Stomach smooth muscle (tissue), 2 donors: ENCODE results near the gene GKN2.
"Not testable (repeated sequence)": the region's sequence is repeated elsewhere in the genome, so short reads cannot be mapped to it uniquely, and the experiment has no call there.

Experiments
- H3K27ac ChIP-seq: one replicate; pipeline ENCODE4 v1.7.0; 2013; ENCODE audit warnings: mild to moderate bottlenecking, low read length, inconsistent platforms
- H3K27me3 ChIP-seq, 2 donors: one replicate each; pipeline ENCODE4 v1.7.0; 2013; ENCODE audit warnings: low read length in 2 of 2; ENCODE audit not compliant: insufficient read depth in 2 of 2, control insufficient read depth in 1 of 2
- H3K36me3 ChIP-seq, 2 donors: one replicate each; pipeline ENCODE4 v1.7.0; 2013; ENCODE audit warnings: low read length in 2 of 2; ENCODE audit not compliant: control insufficient read depth in 2 of 2, insufficient read depth in 2 of 2
- H3K4me1 ChIP-seq: one replicate; pipeline ENCODE4 v1.7.0; 2013; ENCODE audit warnings: low read length; ENCODE audit not compliant: control insufficient read depth, insufficient read depth
- H3K4me3 ChIP-seq, 2 donors: one replicate each; pipeline ENCODE4 v1.7.0; 2013; ENCODE audit warnings: low read length in 2 of 2
- H3K9ac ChIP-seq, 2 donors: one replicate each; pipeline ENCODE4 v1.7.0; 2013; ENCODE audit warnings: low read length in 2 of 2, mild to moderate bottlenecking in 1 of 2
- H3K9me3 ChIP-seq, 2 donors: one replicate each; pipeline ENCODE4 v1.7.0; 2013; ENCODE audit warnings: low read length in 2 of 2; ENCODE audit not compliant: control insufficient read depth in 2 of 2
- donor health status: healthy.
- donor health status: Pancreatic carcinoma.

The GKN2 gene

DNA sequence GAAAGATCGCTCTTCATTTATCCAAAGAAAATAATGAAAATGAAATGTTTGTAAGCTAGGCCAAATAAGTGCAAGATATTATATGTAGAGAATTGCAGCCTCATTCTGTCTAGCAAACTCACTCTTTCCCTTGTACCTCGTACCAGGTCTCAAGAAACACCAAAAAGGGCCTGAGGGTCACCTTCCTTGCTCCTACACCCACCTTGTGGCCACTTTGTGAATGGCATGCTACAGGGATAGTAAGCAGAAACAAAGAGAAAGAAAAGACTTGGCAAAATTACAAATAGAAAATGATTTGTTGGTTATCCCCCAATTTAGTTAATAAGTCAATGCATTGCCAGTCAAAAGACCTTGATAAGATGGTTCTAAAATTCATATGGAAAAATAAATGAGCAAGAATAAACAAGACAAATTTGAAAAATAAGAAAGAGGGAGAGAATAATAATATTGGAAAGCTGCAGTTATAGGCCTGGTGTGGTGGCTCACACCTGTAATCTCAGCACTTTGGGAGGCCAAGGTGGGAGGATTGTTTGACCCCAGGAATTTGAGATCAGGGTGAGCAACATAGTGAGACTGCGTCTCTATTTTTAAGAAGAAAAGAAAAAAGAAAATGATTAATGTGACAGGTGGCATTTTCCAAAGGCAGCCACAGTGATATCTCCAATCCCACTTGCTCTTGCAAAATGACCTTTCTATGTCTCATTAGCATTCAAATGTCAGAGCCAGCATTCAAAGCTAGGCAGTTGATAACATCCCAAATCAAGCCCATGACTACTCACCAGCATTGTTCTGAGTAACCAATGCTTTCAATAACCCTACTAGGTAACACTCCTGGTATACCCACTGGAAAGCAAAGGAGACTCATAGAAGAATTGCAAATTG is 42.7 kb downstream of the GKN2 start:
- H3K9me3 ChIP-seq: no peaks in the 10 kb centered on the region
- no peaks in the 10 kb centered on the region for H3K36me3 ChIP-seq
- peaks cover 11% of the 10 kb centered on the region for H3K4me1 ChIP-seq
- H3K27ac ChIP-seq: no peak overlapping the region
- no peaks in the 10 kb centered on the region for H3K27me3 ChIP-seq
- H3K4me3 ChIP-seq: no peak overlapping the region
- no peak overlapping the region for H3K9ac ChIP-seq

DNA sequence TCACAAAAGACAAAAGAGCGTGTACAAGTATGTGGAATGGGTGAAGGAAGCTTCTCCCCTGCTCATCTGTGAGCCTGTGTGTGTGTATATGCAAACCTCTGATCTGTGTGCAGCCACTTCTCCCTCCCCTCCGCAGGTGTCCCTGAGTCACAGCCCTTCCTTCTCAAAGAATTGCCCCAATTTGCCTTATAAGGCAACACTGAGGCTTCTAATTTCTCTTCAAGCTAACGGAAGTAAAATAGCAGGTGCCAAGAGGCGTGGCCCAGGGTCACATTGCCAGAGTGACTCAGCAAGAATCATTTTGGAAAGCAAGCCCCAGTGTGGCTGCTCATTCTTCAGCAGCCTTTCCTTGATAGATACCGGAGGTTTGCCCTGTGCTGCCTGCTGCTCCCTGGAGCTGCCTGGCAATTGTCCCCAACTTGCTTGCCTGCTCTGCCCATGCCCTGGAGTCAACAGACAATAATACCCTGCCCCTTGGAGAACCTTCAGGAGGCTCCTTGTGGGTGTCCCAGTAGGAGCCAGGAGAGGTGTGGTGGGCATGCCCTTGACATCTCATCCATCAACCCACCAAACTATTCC is 44.2 kb downstream of the GKN2 start:
- Histone ChIP-seq H3K9ac (no peak overlapping the region), H3K27me3 (no peaks in the 10 kb centered on the region), H3K4me3 (peak overlapping the region; percentile 4 to 30)

DNA sequence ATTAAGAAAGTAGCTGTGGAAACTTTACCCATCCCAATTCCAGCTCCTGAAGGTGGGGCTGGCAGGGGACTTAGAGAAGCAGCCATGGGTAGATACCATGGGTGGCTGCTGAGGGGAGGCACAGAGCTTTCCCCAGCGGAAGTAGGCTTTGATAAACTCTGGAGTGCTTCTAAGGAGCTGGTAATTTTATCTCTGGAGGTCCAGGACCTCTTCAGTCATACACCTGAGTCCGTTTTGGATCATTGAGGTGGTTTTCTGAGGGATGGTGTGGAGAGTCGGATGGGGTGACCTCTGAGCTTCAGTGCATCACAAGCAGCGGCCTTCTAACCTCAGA is 44.8 kb downstream of the GKN2 start:
- Histone ChIP-seq H3K27ac (peak overlapping the region; percentile 37), H3K9ac (no peak overlapping the region)

More for the DNA sequence above, 44.2 kb downstream of the GKN2 start:
- no peaks in the 10 kb centered on the region for H3K36me3 ChIP-seq
- H3K27ac ChIP-seq: peak overlapping the region; percentile 37
- no peaks in the 10 kb centered on the region for H3K9me3 ChIP-seq
- H3K4me1 ChIP-seq: peaks cover 11% of the 10 kb centered on the region

DNA sequence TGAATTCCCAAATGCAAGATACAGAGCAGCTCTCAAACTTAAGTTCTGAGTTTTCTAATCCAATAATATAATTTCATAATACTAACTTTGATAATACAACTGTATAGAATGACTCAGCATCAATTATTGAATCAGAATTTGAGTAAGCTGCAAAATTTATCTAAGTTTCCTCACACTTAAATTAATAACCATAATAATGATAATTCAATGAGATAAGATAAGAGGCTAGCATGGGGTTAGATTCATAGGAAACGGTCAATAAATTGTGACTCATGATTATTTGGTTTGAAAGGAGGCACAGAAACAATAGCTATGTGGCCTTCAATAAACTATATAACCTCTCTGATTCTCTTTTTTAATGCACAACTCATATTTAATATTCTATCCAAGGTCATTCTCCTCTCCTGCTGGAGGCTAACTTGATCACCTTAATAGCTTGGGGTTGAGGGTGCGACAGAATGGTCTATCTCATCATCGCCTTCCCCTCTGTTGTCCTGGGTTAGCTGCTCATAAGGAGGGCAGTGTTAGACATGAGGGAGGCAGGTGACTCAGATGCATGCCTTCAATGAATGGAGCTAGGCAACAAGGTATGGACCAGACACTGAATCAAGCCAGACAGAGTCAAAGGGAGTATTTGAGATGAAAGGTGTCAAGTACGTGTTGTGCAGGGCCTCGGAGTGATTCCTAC is 45.3 kb downstream of the GKN2 start:
- H3K36me3 ChIP-seq: no peaks in the 10 kb centered on the region
- no peak overlapping the region for H3K27ac ChIP-seq
- no peaks in the 10 kb centered on the region for H3K27me3 ChIP-seq
- H3K4me3 ChIP-seq: no peak overlapping the region
- no peaks in the 10 kb centered on the region for H3K9me3 ChIP-seq
- H3K9ac ChIP-seq: no peak overlapping the region
- H3K4me1 ChIP-seq: peaks cover 11% of the 10 kb centered on the region

More for the DNA sequence above, 44.8 kb downstream of the GKN2 start:
- no peaks in the 10 kb centered on the region for H3K27me3 ChIP-seq
- no peak overlapping the region for H3K4me3 ChIP-seq
- no peaks in the 10 kb centered on the region for H3K36me3 ChIP-seq
- H3K9me3 ChIP-seq: no peaks in the 10 kb centered on the region
- peaks cover 11% of the 10 kb centered on the region for H3K4me1 ChIP-seq

- H3K9ac ChIP-seq: no peak overlapping the region
- H3K4me3 ChIP-seq: no peak overlapping the region
- H3K9me3 ChIP-seq: no peaks in the 10 kb centered on the region
- no peaks in the 10 kb centered on the region for H3K36me3 ChIP-seq
- H3K27me3 ChIP-seq: no peaks in the 10 kb centered on the region
- H3K27ac ChIP-seq: no peak overlapping the region
- H3K4me1 ChIP-seq: peaks cover 11% of the 10 kb centered on the region
These were observed 46.0 kb downstream of the GKN2 start for GRCh38 chr2:68906716-68907115.

DNA sequence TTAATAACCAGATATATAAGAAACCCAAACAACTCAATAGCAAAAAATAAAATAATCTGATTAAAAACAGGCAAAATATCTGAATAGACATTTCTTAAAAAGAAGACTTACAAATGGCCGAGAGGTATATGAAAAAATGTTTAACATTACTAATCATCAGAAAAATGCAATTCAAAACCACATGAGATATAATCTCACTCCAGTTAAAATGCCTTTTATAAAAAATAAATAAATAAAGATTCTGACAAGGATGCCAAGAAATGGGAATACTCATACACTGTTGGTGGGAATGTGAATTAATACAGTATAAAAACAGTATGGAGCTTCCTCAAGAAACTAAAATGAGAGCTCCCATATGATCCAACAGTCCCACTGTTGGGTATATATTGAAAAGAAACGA is 47.6 kb downstream of the GKN2 start:
- Histone ChIP-seq H3K9ac (no peak overlapping the region), H3K9me3 (peaks cover 2 to 5% of the 10 kb centered on the region in 2 donors), H3K27ac (no peak overlapping the region), H3K36me3 (no peaks in the 10 kb centered on the region), H3K4me1 (peaks cover 11% of the 10 kb centered on the region), H3K27me3 (no peaks in the 10 kb centered on the region), H3K4me3 (no peak overlapping the region)

GRCh38 chr2:68901561-68901960 is 51.1 kb downstream of the GKN2 start:
- H3K27ac ChIP-seq: no peak overlapping the region
- H3K9ac ChIP-seq: no peak overlapping the region
- peaks cover 2 to 5% of the 10 kb centered on the region in 2 donors for H3K9me3 ChIP-seq
- no peak overlapping the region for H3K4me3 ChIP-seq
- H3K36me3 ChIP-seq: no peaks in the 10 kb centered on the region
- H3K4me1 ChIP-seq: no peaks in the 10 kb centered on the region
- no peaks in the 10 kb centered on the region for H3K27me3 ChIP-seq

DNA sequence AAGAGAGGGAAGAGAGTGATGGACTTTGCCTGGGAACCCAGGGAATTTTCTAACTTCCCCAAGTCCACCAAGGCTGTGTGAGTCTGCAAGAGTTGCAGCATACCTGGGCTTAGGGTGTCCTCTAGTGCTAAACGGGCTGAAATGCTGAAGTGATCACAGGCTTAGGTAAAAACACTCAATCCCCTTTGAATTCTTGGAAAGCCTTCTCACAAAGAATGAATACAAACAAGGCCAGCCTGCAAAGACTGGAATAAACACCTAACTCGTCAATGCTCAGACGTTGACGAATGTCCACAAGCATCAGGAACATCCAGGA is 51.5 kb downstream of the GKN2 start:
- H3K9me3 ChIP-seq: peaks cover 2 to 5% of the 10 kb centered on the region in 2 donors
- no peak overlapping the region for H3K27ac ChIP-seq
- no peaks in the 10 kb centered on the region for H3K36me3 ChIP-seq
- no peaks in the 10 kb centered on the region for H3K4me1 ChIP-seq
- H3K27me3 ChIP-seq: no peaks in the 10 kb centered on the region
- H3K4me3 ChIP-seq: no peak overlapping the region
- H3K9ac ChIP-seq: no peak overlapping the region

GRCh38 chr2:68900496-68901198 is 52.0 kb downstream of the GKN2 start:
- H3K27ac ChIP-seq: no peak overlapping the region
- H3K9ac ChIP-seq: no peak overlapping the region
- no peaks in the 10 kb centered on the region for H3K36me3 ChIP-seq
- no peaks in the 10 kb centered on the region for H3K4me1 ChIP-seq
- peaks cover 2 to 5% of the 10 kb centered on the region in 2 donors for H3K9me3 ChIP-seq
- no peaks in the 10 kb centered on the region for H3K27me3 ChIP-seq
- no peak overlapping the region for H3K4me3 ChIP-seq

DNA sequence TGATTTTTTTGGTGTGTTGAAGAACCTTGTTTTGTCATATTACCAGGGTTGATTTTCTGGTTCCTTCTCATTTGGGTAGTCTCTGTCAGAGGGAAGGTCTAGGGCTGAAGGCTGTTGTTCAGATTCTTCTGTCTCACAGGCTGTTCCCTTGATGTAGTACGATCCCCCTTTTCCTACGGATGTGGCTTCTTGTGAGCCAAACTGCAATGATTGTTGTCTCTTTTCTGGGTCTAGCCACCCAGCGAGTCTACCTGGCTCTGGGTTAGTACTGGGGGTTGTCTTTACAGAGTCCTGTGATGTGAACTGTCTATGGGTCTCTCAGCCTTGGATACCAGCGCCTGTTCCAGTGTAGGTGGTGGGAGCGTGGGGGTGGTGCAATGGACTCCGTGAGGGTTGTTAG is 56.7 kb downstream of the GKN2 start:
- H3K27me3 ChIP-seq: not testable (repeated sequence)

More for the DNA sequence above, 56.7 kb downstream of the GKN2 start:
- not testable (repeated sequence) for H3K4me3 ChIP-seq, H3K36me3 ChIP-seq, H3K27ac ChIP-seq, H3K9ac ChIP-seq, H3K4me1 ChIP-seq, H3K9me3 ChIP-seq
